SH-SY5Y (cell line): ENCODE data around the gene TMEM161A.

Source experiments
- GATA2 ChIP-seq: IDR thresholded peaks from 2 replicates; pipeline ENCODE4 v1.6.1; 2011; ENCODE audit warnings: mild to moderate bottlenecking, low read depth, low read length
- GATA3 ChIP-seq: IDR thresholded peaks from 2 replicates; pipeline ENCODE4 v1.6.1; 2011; ENCODE audit warnings: low read depth, mild to moderate bottlenecking, low read length, moderate library complexity

DNA sequence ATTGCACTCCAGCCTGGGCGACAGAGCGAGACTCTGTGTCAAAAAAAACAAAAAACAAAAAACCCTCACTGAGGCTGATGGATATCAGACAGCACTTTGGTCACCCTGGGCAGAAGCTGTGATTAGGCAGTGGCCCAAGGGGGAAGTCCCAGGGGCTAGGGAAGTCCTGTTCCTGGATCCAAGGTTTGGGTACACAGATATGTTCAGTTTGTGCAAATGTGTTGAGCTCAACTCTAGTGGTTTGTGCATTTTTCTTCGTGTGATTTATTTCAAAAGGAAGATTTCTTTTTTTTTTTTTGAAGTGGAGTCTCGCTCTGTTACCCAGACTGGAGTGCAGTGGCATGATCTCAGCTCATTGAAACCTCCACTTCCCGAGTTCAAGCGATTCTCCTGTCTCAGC is 19.5 kb upstream of the TMEM161A start:
- TF ChIP-seq GATA2 = no peak
- no peak for TF ChIP-seq GATA3
